ENCODE data around the gene IRX3.

GRCh38 chr16:54297154-54297553 lies 10.6 kb upstream of the IRX3 start:
- no peak for TF ChIP-seq CTCF (conservative IDR thresholded peaks at IDR 0.05; ENCODE audit: low read depth, low read length)
- no peak for TF ChIP-seq EZH2phosphoT487 (IDR thresholded peaks at IDR 0.05; ENCODE audit: borderline replicate concordance, low read length)
